GM23248 (cell line): Measurements from ENCODE around the gene NACC2.

Source experiments
- EZH2 ChIP-seq: fragments of 200-600 bp; sonication (generic); IDR thresholded peaks from 2 replicates; pipeline ENCODE4 v1.6.1; 2018; ENCODE audit warnings: antibody characterized with exemption, mild to moderate bottlenecking; ENCODE audit not compliant: insufficient read depth, poor library complexity, severe bottlenecking
- EZH2phosphoT487 ChIP-seq: fragments of 200-600 bp; sonication (generic); IDR thresholded peaks from 2 replicates; pipeline ENCODE4 v1.6.1; 2018; ENCODE audit warnings: antibody characterized with exemption, moderate library complexity, mild to moderate bottlenecking, low read depth; ENCODE audit not compliant: insufficient read depth

- TF ChIP-seq EZH2 (no peak), EZH2phosphoT487 (no peak)
Measured at GRCh38 chr9:136124976-136125692, 30.0 kb upstream of the NACC2 start.
